ENCODE data around the gene JADE1.
A peak's percentile ranks its signal among the peaks of the same experiment; 100 is the strongest.

DNA sequence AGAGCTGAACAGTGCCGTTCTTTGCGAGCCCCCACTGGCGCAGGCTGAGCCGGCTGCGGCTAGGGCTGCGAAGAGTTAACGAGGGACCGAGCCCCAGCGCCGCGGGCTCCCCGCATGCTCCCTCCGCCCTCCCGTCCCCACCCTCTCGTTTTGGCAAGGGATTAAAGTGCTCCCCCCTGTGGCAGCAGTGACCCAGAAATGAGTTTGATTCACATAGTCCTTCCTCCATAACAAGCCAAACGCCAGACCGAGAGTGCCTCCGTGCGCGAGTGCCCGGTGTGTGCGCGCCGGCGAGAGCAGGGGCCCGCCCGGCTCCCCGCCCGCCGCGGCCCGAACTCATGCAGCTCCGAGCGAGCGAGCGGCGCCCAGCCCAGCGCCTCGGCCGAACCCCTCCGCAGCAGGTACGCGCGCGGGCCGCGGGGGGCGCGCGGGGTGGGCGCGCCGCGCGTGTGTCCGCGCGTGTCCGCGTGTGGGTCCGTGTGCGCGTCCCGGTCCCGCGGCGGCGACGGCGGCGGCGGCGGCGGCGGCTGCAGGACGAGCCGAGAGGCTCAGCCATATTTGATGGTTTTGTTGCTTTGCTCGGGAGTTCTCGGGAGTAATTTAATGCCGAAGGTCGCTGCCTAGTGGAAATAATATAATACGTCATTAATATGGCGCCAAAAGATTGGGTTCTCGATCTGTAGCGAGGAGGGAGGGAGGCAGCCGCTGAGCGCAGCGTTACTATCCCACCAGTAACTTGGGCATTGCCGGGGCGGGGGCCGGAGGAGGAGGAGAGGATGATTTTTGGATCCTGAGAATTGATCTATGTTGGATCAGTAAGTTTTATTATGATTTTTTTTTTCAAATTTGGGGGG is at the start of gene JADE1:
- no peak for TF ChIP-seq TAF1 (IDR thresholded peaks at IDR 0.05; ENCODE audit: borderline replicate concordance, low read depth, low read length)
- peak; percentile 56; the same call in 1 of the 2 replicates for TF ChIP-seq POLR2A (IDR thresholded peaks at IDR 0.05; ENCODE audit: low read depth, low read length)

Measured in GM12892 (cell line).